ENCODE data around the gene C1orf210. TPM values are rescaled to one million over a fixed set of nuclear protein-coding genes. Genes with fewer than 3 reads are reported as not detected.
A peak's percentile ranks its signal among the peaks of the same experiment; 100 is the strongest.

Gene C1orf210
- total RNA-seq (2022) (7.8 and 9.6 TPM in 2 replicates), Bru-seq, nascent RNA (percentile 54 among the genes with signal in this experiment), BruChase-seq, experiment 1, labeled RNA remaining after a 2-hour chase (percentile 63 among the genes with signal in this experiment), BruChase-seq, experiment 2, labeled RNA remaining after a 6-hour chase (percentile 69 among the genes with signal in this experiment)
- long read RNA-seq, transcript C1orf210-202 (3 exons, 1,478 nt): major isoform, 17 of 23 reads
- long read RNA-seq, partial matches to known transcripts: 0 of 23 reads
- long read RNA-seq, other reads (novel, unspliced or antisense): 5 of 23 reads

GRCh38 chr1:43285269-43285990, at the start of gene C1orf210:
Gene C1orf210, minus strand, starts transcription at chr1:43285581. Its CDS starts 2,311 bp downstream, at chr1:43283270.
- Mint-ChIP-seq H3K9me3 (ENCODE audit: unreplicated experiment) (no peaks in the 10 kb centered on the region), H3K27me3 (ENCODE audit: insufficient read depth, unreplicated experiment) (no peaks in the 10 kb centered on the region), H3K27ac (ENCODE audit: unreplicated experiment) (peak within 1 kb of the TSS; percentile 93), H3K4me3 (ENCODE audit: unreplicated experiment) (peak within 1 kb of the TSS; percentile 92), H3K4me1 (ENCODE audit: low read depth, unreplicated experiment) (peaks cover 15% of the 10 kb centered on the region), H3K36me3 (ENCODE audit: insufficient read depth, unreplicated experiment) (peaks cover 5% of the 10 kb centered on the region)
- Histone ChIP-seq H3K4me3 (ENCODE audit: low read depth, low read length) (peak within 1 kb of the TSS; percentile 53), H3K36me3 (ENCODE audit: control insufficient read depth, insufficient read depth, low read length) (no peaks in the 10 kb centered on the region; the same call in none of the 2 replicates), H3K27me3 (replicated peaks; ENCODE audit: control insufficient read depth, insufficient read depth, low read length) (no peaks in the 10 kb centered on the region), H3K4me1 (peaks cover 20% of the 10 kb centered on the region), H3K9me3 (no peaks in the 10 kb centered on the region)
- DNase-seq: peak; percentile 93 to 94
- ChIA-PET POLR2A (interaction anchor here (0.6 to 1.8 kb wide), 10 partner anchors 8 to 107 kb away, joined by 3 to 12 read pairs (median 5); partner anchors contain the start of genes CDC20, ELOVL1, MED8 and SZT2), CTCF (interaction anchor here (0.6 to 1.8 kb wide), 13 partner anchors 15 to 269 kb away, joined by 3 to 13 read pairs (median 5); partner anchors contain the start of genes CDC20, ELOVL1 and TMEM125)
- intact Hi-C loops (cut with micrococcal nuclease; ENCODE audit: unreplicated experiment): loop anchor here (1.0 to 10.0 kb wide), 4 partner anchors 15 to 73 kb away; partner anchors contain the start of gene CDC20
- no TSS peak for BruUV-seq (replicated peaks)
- TF ChIP-seq CTCF (IDR thresholded peaks at IDR 0.05; ENCODE audit: insufficient read depth in 1 of 2, low read depth in 1 of 2, low read length in 1 of 2, severe bottlenecking in 1 of 2, unreplicated experiment in 1 of 2): peak in 1 of 2 experiments; percentile 71

- CTCF ChIA-PET: no interaction called here
- POLR2A ChIA-PET: no interaction called here
- no peak for DNase-seq
- Histone ChIP-seq H3K4me3 (ENCODE audit: low read depth, low read length) (no peak overlapping the region), H3K4me1 (no peaks in the 10 kb centered on the region), H3K9me3 (no peaks in the 10 kb centered on the region), H3K27me3 (replicated peaks; ENCODE audit: control insufficient read depth, insufficient read depth, low read length) (no peaks in the 10 kb centered on the region), H3K36me3 (ENCODE audit: control insufficient read depth, insufficient read depth, low read length) (no peaks in the 10 kb centered on the region)
- no peak for TF ChIP-seq CTCF (IDR thresholded peaks at IDR 0.05; ENCODE audit: insufficient read depth in 1 of 2, low read depth in 1 of 2, low read length in 1 of 2, severe bottlenecking in 1 of 2, unreplicated experiment in 1 of 2)
- intact Hi-C loops (cut with micrococcal nuclease; ENCODE audit: unreplicated experiment): no loop called here
- no peak overlapping the region for H3K27ac Mint-ChIP-seq (ENCODE audit: unreplicated experiment)
- no peaks in the 10 kb centered on the region for H3K4me1 Mint-ChIP-seq (ENCODE audit: low read depth, unreplicated experiment)
- H3K4me3 Mint-ChIP-seq (ENCODE audit: unreplicated experiment): no peak overlapping the region
- H3K36me3 Mint-ChIP-seq (ENCODE audit: insufficient read depth, unreplicated experiment): no peaks in the 10 kb centered on the region
- H3K9me3 Mint-ChIP-seq (ENCODE audit: unreplicated experiment): no peaks in the 10 kb centered on the region
- H3K27me3 Mint-ChIP-seq (ENCODE audit: insufficient read depth, unreplicated experiment): no peaks in the 10 kb centered on the region
- BruUV-seq (replicated peaks): no TSS peak
Measured at GRCh38 chr1:43334453-43335205, 49.2 kb upstream of the C1orf210 start.

GRCh38 chr1:43331688-43332087, 46.3 kb upstream of the C1orf210 start:
- Histone ChIP-seq H3K9me3 (no peaks in the 10 kb centered on the region), H3K4me1 (no peaks in the 10 kb centered on the region), H3K36me3 (ENCODE audit: control insufficient read depth, insufficient read depth, low read length) (no peaks in the 10 kb centered on the region), H3K4me3 (ENCODE audit: low read depth, low read length) (no peak overlapping the region), H3K27me3 (replicated peaks; ENCODE audit: control insufficient read depth, insufficient read depth, low read length) (no peaks in the 10 kb centered on the region)
- TF ChIP-seq CTCF (IDR thresholded peaks at IDR 0.05; ENCODE audit: insufficient read depth in 1 of 2, low read depth in 1 of 2, low read length in 1 of 2, severe bottlenecking in 1 of 2, unreplicated experiment in 1 of 2): no peak
- no peak for DNase-seq
- no peak overlapping the region for H3K27ac Mint-ChIP-seq (ENCODE audit: unreplicated experiment)
- H3K36me3 Mint-ChIP-seq (ENCODE audit: insufficient read depth, unreplicated experiment): no peaks in the 10 kb centered on the region
- CTCF ChIA-PET: no interaction called here
- H3K4me1 Mint-ChIP-seq (ENCODE audit: low read depth, unreplicated experiment): no peaks in the 10 kb centered on the region
- intact Hi-C loops (cut with micrococcal nuclease; ENCODE audit: unreplicated experiment): no loop called here
- POLR2A ChIA-PET: no interaction called here
- H3K27me3 Mint-ChIP-seq (ENCODE audit: insufficient read depth, unreplicated experiment): no peaks in the 10 kb centered on the region
- no TSS peak for BruUV-seq (replicated peaks)
- peaks cover 8% of the 10 kb centered on the region for H3K9me3 Mint-ChIP-seq (ENCODE audit: unreplicated experiment)
- H3K4me3 Mint-ChIP-seq (ENCODE audit: unreplicated experiment): no peak overlapping the region
